T-helper 1 cell treated with Interleukin-12 subunit alpha and Interleukin-12 subunit beta and Interleukin-4 antibody, amounts not matched to agents 30 μg/mL and 1 μg/mL, for 36 hours (primary cell): ENCODE results near the gene CTNNA3.

ENCODE experiments used
- H3K27ac Mint-ChIP-seq: one replicate; pipeline ENCODE4 v1.8.0; 2021; ENCODE audit warnings: mild to moderate bottlenecking, mixed read lengths
- H3K27me3 Mint-ChIP-seq: one replicate; pipeline ENCODE4 v1.8.0; 2021; ENCODE audit warnings: low read depth, mixed read lengths
- H3K36me3 Mint-ChIP-seq: one replicate; pipeline ENCODE4 v1.8.0; 2021; ENCODE audit warnings: low read depth, mixed read lengths
- H3K4me1 Mint-ChIP-seq: one replicate; pipeline ENCODE4 v1.8.0; 2021; ENCODE audit warnings: low read depth, mixed read lengths
- H3K4me3 Mint-ChIP-seq: one replicate; pipeline ENCODE4 v1.8.0; 2021; ENCODE audit warnings: mild to moderate bottlenecking, moderate library complexity, mixed read lengths
- H3K9me3 Mint-ChIP-seq: one replicate; pipeline ENCODE4 v1.8.0; 2021; ENCODE audit warnings: mixed read lengths

CTNNA3 gene

DNA sequence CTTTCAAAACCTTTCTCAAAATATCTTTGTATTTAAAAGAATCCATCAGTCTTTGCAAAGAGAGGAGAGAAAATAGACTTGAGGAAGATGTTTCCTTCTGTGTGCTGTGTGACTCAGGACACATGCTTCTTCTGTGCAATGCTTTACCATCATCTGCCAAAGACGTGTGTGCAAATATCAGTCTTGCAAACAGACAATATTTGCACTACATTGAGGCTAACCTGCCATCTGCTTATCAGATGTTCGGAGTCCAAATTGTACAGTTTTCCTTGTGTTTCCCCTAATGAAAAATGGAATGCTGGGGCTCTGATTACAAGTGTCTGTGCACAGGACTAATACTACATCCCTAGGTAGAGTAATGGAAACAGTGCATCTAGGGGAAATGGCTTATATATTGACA, 1123.3 kb downstream of the CTNNA3 start:
- no peak overlapping the region for H3K4me3 Mint-ChIP-seq
- no peaks in the 10 kb centered on the region for H3K27me3 Mint-ChIP-seq
- H3K4me1 Mint-ChIP-seq: no peaks in the 10 kb centered on the region
- no peaks in the 10 kb centered on the region for H3K36me3 Mint-ChIP-seq
- peaks cover 3% of the 10 kb centered on the region for H3K9me3 Mint-ChIP-seq
- H3K27ac Mint-ChIP-seq: no peak overlapping the region

DNA sequence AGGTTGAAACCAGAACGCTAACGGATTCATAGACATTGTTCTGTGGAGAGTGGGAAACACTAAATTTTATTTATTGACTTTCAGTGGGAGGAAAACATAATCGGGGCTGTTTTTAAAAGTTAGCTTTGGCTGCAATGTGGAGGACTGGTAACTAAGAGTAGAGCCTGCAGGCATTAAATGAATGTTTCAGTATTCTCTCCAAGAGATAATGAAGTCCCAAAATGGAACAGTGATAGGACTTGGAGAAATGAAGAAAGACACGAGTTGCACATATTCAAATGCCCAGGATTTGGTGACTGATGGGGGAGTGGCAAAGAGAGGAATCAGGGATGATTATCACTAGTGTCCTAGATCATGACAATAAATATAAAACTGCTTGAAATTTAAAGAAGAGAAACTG, 1130.0 kb downstream of the CTNNA3 start:
- Mint-ChIP-seq H3K27ac (no peak overlapping the region), H3K4me3 (no peak overlapping the region), H3K9me3 (peaks cover 3% of the 10 kb centered on the region), H3K36me3 (no peaks in the 10 kb centered on the region), H3K27me3 (no peaks in the 10 kb centered on the region), H3K4me1 (no peaks in the 10 kb centered on the region)

DNA sequence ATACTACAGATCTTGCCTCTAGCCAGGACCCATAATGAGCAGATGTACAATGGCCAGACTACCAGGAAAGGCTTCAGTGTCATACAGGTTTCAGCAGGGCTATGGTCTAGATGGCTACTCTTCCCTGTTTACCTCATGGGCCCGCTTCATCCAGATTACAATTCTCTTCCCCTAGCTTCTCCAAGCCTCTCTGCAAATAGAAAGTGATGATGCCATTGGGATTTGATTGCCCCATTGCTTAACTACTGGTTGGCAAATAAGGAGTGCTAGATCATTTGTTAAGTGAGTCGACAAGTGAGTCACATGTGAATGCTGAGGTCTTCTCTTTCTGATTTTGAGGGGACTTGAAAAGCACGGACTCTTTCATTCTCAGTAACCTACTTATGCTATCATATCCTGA, 1131.7 kb downstream of the CTNNA3 start:
- no peak overlapping the region for H3K27ac Mint-ChIP-seq
- H3K9me3 Mint-ChIP-seq: peaks cover 3% of the 10 kb centered on the region
- H3K4me3 Mint-ChIP-seq: no peak overlapping the region
- no peaks in the 10 kb centered on the region for H3K4me1 Mint-ChIP-seq
- H3K36me3 Mint-ChIP-seq: no peaks in the 10 kb centered on the region
- no peaks in the 10 kb centered on the region for H3K27me3 Mint-ChIP-seq

DNA sequence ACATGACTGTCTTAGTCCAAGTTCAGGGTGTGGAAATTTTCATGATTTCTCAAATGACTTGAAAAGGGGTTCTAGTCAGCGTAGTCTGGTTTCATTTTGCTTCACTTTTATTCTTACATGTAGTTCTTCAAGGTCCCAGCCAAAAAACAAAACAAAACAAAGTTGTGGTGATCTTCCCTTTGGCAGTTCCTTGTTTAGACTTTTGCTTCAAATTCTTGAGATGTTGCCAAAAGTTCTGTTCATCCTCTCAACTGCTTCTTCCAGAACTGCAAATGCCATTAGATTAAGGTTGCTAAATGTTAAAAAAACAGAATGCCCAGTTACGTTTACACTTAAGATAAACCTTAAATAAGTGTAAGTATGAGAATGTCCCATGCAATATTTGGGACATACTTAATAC, 1140.9 kb downstream of the CTNNA3 start:
- Mint-ChIP-seq H3K27ac (no peak overlapping the region), H3K36me3 (no peaks in the 10 kb centered on the region), H3K9me3 (no peaks in the 10 kb centered on the region), H3K4me3 (no peak overlapping the region), H3K27me3 (no peaks in the 10 kb centered on the region), H3K4me1 (no peaks in the 10 kb centered on the region)

DNA sequence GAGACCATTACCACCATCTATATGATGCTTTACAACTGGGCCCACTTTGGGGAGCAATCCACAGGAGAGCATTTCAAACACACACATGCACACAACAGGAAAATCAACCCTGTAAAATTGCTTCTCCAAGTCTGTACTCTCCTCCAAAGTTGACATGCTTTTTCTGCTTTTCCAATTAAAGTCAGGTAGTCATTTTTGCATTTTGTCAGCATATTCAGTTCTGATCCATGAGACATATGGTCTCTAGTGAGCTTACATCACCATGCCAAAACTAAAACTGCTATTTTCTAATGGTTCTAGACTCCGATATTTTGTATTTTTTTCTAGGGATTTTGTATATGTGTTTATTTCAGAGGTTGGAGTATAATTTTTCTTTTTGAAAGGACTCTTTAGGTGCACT, 1143.7 kb downstream of the CTNNA3 start:
- no peaks in the 10 kb centered on the region for H3K36me3 Mint-ChIP-seq
- H3K27me3 Mint-ChIP-seq: no peaks in the 10 kb centered on the region
- H3K27ac Mint-ChIP-seq: no peak overlapping the region
- H3K4me3 Mint-ChIP-seq: no peak overlapping the region
- H3K4me1 Mint-ChIP-seq: no peaks in the 10 kb centered on the region
- H3K9me3 Mint-ChIP-seq: no peaks in the 10 kb centered on the region

DNA sequence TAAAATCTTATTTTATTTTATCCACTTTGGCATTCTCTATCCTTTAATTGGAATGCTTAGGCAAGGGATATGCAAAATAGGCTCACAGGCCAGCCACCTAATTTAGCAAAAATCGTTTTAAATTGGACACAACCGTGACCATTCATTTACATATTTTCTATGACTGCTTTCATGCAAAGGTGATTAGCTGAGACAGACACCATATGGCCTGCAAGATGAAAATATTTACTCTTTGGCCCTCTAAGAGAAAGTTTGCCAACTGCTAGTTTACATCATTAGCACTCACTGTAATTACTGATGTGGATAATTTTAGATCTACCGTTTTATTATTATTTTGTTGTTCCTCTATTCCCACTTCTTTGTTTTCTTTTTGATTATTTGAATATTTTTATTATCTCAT, 1145.6 kb downstream of the CTNNA3 start:
- Mint-ChIP-seq H3K9me3 (no peaks in the 10 kb centered on the region), H3K4me3 (no peak overlapping the region), H3K36me3 (no peaks in the 10 kb centered on the region), H3K27ac (no peak overlapping the region), H3K27me3 (no peaks in the 10 kb centered on the region), H3K4me1 (no peaks in the 10 kb centered on the region)

DNA sequence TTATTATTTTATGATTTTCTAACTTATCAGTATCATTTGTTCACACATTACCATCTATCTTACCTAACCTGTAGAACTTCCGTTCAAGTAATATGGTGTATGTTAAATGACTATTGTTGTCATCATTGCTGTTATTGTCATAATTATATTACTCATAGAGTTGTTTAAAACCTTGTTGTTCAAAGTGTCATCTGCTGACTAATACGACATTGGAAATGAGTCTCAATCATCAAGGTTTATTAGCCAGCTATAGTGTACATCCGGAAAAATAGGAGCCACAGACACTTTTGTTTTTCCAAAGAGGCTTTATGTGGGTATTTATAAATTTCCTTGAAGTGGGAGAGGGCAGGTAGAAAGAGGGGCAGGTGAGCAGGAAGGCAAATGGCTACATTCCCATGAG, 1157.1 kb downstream of the CTNNA3 start:
- H3K27ac Mint-ChIP-seq: no peak overlapping the region
- no peaks in the 10 kb centered on the region for H3K4me1 Mint-ChIP-seq
- H3K27me3 Mint-ChIP-seq: no peaks in the 10 kb centered on the region
- no peaks in the 10 kb centered on the region for H3K9me3 Mint-ChIP-seq
- H3K36me3 Mint-ChIP-seq: no peaks in the 10 kb centered on the region
- no peak overlapping the region for H3K4me3 Mint-ChIP-seq

DNA sequence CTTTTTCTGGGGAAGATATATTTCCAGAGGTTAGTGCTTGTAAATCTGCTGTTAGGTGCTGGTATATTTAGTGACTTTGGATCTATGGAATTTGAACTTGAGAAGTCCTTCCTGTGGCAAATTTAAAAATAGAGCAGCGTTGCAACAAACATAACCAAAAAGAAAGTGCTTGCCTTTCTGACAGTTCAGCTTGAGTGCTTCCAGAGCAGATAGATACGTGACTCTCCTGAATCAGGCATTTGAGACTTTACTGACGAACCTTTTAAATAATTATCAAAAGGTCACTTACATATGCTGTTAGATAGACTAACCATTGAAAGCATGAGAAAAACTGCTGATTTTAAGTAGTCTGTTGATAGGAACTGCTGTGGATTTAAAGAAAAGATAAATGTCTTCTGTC, 1157.6 kb downstream of the CTNNA3 start:
- no peaks in the 10 kb centered on the region for H3K4me1 Mint-ChIP-seq
- H3K36me3 Mint-ChIP-seq: no peaks in the 10 kb centered on the region
- H3K9me3 Mint-ChIP-seq: no peaks in the 10 kb centered on the region

DNA sequence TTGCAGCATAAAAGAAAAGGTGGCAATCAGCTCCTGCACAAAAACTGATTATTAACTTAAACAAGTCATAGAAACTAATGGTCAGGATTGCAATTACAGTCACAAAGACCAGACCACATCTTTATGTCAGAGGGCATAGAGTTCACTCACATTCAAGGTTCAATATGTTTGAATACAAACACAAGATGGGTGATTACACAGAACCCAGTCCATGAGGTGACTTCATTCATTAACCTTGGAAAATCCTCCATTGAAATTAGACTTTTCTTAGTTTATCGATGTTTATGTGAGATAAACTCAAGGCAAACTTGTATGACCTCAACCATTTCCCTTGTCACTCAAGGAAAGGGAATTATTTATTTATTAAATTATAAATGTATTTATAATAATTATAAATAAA, 1158.8 kb downstream of the CTNNA3 start:
- peaks cover 5% of the 10 kb centered on the region for H3K9me3 Mint-ChIP-seq
- no peak overlapping the region for H3K27ac Mint-ChIP-seq
- H3K4me3 Mint-ChIP-seq: no peak overlapping the region
- H3K36me3 Mint-ChIP-seq: no peaks in the 10 kb centered on the region
- H3K4me1 Mint-ChIP-seq: no peaks in the 10 kb centered on the region
- H3K27me3 Mint-ChIP-seq: no peaks in the 10 kb centered on the region

More for the DNA sequence above, 1157.6 kb downstream of the CTNNA3 start:
- Mint-ChIP-seq H3K27ac (no peak overlapping the region), H3K4me3 (no peak overlapping the region), H3K27me3 (no peaks in the 10 kb centered on the region)

DNA sequence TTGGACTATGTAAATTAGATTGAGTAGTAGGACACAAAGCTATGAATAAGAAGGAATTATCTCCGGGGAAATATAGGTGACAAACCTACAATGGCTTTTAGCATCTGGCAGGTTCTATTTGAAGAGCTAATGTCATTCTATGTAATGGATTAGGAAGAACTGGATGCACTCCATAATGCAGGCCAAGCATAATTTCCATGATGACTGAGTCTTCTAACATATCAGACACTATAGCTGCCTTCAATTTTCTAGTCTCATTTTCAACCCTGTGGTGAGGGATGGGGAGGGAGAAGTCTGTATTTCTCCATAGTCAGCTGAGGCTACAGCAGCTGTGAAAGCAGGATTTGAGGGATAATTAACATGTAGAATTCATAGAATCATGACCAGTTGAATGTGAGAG, 1160.6 kb downstream of the CTNNA3 start:
- no peak overlapping the region for H3K27ac Mint-ChIP-seq
- H3K27me3 Mint-ChIP-seq: no peaks in the 10 kb centered on the region
- no peaks in the 10 kb centered on the region for H3K4me1 Mint-ChIP-seq
- no peak overlapping the region for H3K4me3 Mint-ChIP-seq
- H3K36me3 Mint-ChIP-seq: no peaks in the 10 kb centered on the region
- H3K9me3 Mint-ChIP-seq: peaks cover 7% of the 10 kb centered on the region

DNA sequence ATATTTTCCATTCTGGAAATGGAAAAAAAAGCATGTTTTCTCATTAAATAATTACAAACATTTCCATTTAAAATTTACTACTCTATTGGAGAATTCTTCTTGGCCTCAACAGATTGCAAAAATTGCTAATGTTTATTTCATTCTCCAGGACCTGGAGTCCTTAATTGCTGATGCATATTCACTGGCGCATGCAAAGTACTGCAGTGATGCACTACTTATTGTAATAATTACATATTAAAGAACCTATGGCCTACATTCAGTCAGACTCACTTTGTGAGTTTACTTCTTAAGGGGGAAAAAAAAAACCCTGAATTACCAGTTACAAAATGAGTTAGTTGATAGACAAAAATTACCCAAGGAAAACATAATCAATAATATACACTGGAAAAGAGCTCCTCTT, 1161.1 kb downstream of the CTNNA3 start:
- H3K27ac Mint-ChIP-seq: no peak overlapping the region
- no peaks in the 10 kb centered on the region for H3K27me3 Mint-ChIP-seq
- no peak overlapping the region for H3K4me3 Mint-ChIP-seq
- no peaks in the 10 kb centered on the region for H3K36me3 Mint-ChIP-seq
- no peaks in the 10 kb centered on the region for H3K4me1 Mint-ChIP-seq
- H3K9me3 Mint-ChIP-seq: peaks cover 8% of the 10 kb centered on the region

DNA sequence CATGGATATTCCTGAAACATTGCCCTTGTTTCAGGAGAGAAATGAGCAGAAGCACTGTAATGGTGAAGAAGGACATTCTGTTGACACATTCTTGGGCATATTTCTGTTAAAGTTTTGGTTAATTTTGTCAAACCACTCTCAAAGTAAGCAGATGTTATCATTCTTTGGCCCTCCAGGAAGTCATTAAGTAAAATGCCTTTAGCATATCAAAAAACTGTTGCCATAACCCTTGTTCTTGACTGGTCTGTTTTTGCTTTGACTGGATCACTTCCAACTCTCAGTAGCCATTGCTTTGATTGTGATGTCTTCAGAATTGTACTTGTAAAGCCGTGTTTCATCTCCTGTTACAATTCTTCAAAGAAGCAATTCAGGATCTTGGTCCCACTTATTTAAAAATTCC, 1174.5 kb downstream of the CTNNA3 start:
- Mint-ChIP-seq H3K9me3 (peaks cover 5% of the 10 kb centered on the region), H3K4me3 (no peak overlapping the region), H3K27me3 (no peaks in the 10 kb centered on the region), H3K4me1 (no peaks in the 10 kb centered on the region), H3K27ac (no peak overlapping the region), H3K36me3 (no peaks in the 10 kb centered on the region)

DNA sequence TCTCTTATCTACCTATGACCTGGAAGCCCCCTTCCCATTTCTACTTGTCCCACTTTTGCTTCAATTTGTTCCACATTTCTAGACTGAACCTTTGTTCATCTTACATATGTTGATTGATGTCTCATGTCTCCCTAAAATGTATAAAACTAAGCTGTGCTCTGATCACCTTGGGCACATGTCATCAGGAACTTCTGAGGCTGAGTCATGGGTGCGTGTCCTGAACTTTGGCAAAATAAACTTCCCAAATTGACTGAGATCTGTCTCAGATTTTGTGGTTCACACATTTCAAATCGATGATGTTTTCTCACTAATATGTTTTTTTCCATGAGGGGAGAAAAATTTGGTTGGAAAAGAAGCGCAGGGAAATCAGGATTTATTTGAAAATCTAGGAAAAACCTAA, 1176.4 kb downstream of the CTNNA3 start:
- no peak overlapping the region for H3K4me3 Mint-ChIP-seq
- H3K36me3 Mint-ChIP-seq: no peaks in the 10 kb centered on the region
- no peak overlapping the region for H3K27ac Mint-ChIP-seq
- no peaks in the 10 kb centered on the region for H3K4me1 Mint-ChIP-seq
- no peaks in the 10 kb centered on the region for H3K27me3 Mint-ChIP-seq
- peaks cover 4% of the 10 kb centered on the region for H3K9me3 Mint-ChIP-seq

DNA sequence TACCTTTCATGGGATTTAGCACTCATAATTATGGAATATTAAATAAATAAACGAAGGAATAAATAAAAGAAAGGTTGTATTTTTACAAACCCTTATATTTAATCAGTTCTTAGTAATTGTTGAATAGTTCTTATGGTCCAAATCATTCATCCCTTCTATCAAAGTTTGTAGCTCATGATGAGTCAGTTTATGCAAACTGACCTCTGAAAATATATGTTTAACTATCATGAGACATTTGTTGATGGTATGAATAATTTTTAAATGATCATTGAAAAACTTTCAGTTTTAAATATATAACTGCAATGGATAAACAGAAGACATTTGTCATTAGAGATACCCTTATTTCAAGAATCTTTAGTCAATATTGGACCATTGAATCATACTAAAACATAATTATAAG, 1181.3 kb downstream of the CTNNA3 start:
- Mint-ChIP-seq H3K27me3 (no peaks in the 10 kb centered on the region), H3K9me3 (no peaks in the 10 kb centered on the region)

DNA sequence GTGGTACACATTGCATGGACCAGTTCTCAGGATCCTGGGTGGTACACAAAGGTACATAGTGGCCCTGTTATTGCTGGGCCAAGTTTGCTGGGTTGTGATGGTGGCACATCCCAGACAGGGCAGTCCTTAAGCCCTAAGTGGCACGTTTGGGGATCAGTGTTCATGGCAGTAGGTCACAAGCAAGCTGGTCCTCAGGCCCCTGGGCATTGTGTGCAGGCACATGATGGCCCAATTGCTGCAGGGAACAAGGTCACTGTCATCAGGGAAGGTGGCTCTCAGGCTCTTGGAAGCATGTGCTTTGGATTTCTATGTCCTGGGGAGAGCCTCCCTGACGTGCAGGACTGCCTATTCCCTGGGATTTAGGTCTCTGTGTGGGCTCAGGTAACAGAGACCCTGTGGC, 1182.5 kb downstream of the CTNNA3 start:
- H3K4me3 Mint-ChIP-seq: no peak overlapping the region
- no peaks in the 10 kb centered on the region for H3K9me3 Mint-ChIP-seq
- H3K4me1 Mint-ChIP-seq: no peaks in the 10 kb centered on the region
- H3K27ac Mint-ChIP-seq: no peak overlapping the region
- no peaks in the 10 kb centered on the region for H3K27me3 Mint-ChIP-seq
- no peaks in the 10 kb centered on the region for H3K36me3 Mint-ChIP-seq

More for the DNA sequence above, 1181.3 kb downstream of the CTNNA3 start:
- H3K4me1 Mint-ChIP-seq: no peaks in the 10 kb centered on the region
- no peak overlapping the region for H3K4me3 Mint-ChIP-seq
- no peak overlapping the region for H3K27ac Mint-ChIP-seq
- H3K36me3 Mint-ChIP-seq: no peaks in the 10 kb centered on the region

DNA sequence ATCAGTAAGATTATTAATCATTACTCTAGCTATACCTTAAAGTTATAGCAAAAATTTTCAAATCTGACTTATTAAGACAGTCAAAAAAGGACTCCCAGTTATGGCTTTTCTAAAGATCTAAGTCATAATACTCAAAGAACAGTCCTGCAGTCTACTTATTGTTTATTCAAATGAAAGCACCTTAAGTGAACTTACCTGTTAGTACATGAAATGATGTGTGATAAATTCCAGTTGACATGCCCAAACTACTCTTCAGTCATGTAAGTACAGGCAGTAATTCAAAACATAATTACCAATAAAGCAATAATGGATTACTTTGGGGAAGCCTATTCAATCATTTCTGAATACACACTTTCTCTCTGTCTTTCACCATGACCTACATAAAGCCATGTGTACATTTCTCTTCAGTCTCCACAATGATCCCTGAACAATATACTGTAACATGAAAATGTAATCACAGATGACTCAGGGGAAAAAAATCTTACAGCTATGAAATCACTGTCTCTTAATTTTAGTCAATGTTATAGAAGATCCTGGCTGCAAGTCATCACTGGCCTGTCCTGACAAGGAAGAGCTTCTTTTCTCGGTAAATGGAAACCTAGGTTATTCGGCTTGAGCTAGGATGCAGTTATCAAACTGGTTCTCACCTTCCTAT, 1190.9 kb downstream of the CTNNA3 start:
- no peak overlapping the region for H3K27ac Mint-ChIP-seq
- H3K4me1 Mint-ChIP-seq: no peaks in the 10 kb centered on the region
- H3K36me3 Mint-ChIP-seq: no peaks in the 10 kb centered on the region
- no peak overlapping the region for H3K4me3 Mint-ChIP-seq
- H3K9me3 Mint-ChIP-seq: no peaks in the 10 kb centered on the region
- no peaks in the 10 kb centered on the region for H3K27me3 Mint-ChIP-seq
